ENCODE data around the gene DPP8. TPM values are rescaled to one million over a fixed set of nuclear protein-coding genes. Genes with fewer than 3 reads are reported as not detected.
A peak's percentile ranks its signal among the peaks of the same experiment; 100 is the strongest.

Gene DPP8
- polyA plus RNA-seq, 1 experiment: 21.6 TPM

DNA sequence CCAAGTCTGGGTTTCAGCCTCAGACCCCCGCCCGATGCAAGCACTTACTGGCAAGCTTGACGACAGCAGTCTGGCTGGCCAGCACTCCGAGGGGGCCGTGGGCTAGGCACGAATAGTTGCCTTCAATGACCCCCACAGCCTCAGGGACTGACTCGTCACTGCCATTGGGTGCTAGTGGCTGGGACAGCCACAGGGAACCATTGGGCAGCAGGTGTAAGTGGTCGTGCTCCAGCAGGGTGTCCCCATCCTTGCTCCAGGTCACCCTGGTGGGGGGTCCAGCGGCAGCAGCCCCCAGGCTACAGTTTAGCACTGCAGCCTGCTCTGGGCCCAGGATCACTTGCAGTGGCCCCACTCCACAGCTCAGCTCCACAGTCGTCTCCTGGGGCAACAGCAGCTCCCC is 106.5 kb downstream of the DPP8 start:
- ChIA-PET POLR2A (no interaction called here), CTCF (interaction anchor here (1.2 to 3.4 kb wide), 2 partner anchors 10 to 25 kb away, joined by 3 to 26 read pairs; no protein-coding TSS in a partner anchor)
- Histone ChIP-seq H3K4me3 (ENCODE audit: low read depth, low read length) (no peak overlapping the region), H3K27me3 (ENCODE audit: control insufficient read depth, insufficient read depth, low read length) (peaks cover 12% of the 10 kb centered on the region), H3K36me3 (ENCODE audit: control insufficient read depth, insufficient read depth, low read length) (no peaks in the 10 kb centered on the region)
- TF ChIP-seq, protein P1, sequence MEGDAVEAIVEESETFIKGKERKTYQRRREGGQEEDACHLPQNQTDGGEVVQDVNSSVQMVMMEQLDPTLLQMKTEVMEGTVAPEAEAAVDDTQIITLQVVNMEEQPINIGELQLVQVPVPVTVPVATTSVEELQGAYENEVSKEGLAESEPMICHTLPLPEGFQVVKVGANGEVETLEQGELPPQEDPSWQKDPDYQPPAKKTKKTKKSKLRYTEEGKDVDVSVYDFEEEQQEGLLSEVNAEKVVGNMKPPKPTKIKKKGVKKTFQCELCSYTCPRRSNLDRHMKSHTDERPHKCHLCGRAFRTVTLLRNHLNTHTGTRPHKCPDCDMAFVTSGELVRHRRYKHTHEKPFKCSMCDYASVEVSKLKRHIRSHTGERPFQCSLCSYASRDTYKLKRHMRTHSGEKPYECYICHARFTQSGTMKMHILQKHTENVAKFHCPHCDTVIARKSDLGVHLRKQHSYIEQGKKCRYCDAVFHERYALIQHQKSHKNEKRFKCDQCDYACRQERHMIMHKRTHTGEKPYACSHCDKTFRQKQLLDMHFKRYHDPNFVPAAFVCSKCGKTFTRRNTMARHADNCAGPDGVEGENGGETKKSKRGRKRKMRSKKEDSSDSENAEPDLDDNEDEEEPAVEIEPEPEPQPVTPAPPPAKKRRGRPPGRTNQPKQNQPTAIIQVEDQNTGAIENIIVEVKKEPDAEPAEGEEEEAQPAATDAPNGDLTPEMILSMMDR (IDR thresholded peaks at IDR 0.05; ENCODE audit: insufficient read depth, low read depth, low read length): no peak
- no peak for DNase-seq (ENCODE audit: low read depth)

DNA sequence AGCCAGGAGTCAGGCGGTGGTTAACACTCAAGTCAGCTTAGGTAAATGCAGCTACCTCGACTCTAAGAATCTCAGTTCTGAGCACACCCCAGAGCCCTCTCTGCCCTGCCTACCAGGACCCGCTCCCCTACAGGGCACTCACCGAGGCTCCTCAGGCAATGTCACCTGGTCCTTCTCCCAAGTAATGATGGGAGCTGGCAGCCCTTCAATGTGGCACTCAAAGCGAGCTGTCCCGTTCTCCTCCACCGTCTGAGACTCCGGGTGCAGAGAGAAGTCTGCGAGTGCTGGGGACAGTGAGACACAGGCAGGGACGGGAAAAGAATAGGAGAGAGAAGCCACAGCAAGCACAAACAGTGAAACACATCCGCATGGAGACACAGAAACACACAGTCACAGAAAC is 107.5 kb downstream of the DPP8 start:
- POLR2A ChIA-PET: interaction anchor here (0.6 kb wide), 1 partner anchor 42 kb away, joined by 7 read pairs; no protein-coding TSS in a partner anchor
- CTCF ChIA-PET: interaction anchor here (0.7 to 3.4 kb wide), 2 partner anchors 8 to 9 kb away, joined by 3 to 26 read pairs; no protein-coding TSS in a partner anchor
- no peak for DNase-seq (ENCODE audit: low read depth)
- TF ChIP-seq, protein P1 (IDR thresholded peaks at IDR 0.05; ENCODE audit: insufficient read depth, low read depth, low read length): no peak
- no peak overlapping the region for H3K4me3 ChIP-seq (ENCODE audit: low read depth, low read length)
- no peaks in the 10 kb centered on the region for H3K36me3 ChIP-seq (ENCODE audit: control insufficient read depth, insufficient read depth, low read length)
- H3K27me3 ChIP-seq (ENCODE audit: control insufficient read depth, insufficient read depth, low read length): peaks cover 9% of the 10 kb centered on the region

DNA sequence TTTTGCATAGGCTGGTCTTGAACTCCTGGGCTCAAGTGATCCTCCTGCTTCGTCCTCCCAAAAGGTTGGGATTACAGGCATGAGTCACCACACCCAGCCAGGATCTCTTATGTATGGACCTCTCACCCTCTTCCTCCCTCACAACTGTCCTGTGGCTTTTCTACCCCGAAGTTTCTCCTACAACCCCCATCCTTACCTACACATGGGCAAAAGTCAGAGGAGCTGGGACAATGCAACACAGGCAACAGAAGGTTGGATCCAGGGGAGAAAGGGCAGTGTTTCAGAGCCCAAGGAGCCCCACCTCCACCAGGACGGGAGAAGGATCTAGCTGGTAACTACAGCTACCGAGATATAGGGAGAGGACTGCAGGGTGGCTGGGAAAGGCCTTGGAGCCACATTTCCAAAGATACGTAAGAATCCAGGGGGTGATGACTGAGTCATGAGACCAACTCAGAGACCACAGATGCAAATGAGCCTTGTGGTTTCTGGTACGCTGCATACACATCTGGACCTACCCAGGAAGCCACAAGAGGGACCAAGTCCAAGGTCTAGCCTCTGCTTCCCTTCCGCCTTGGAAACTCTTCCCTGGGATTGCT is 108.4 kb downstream of the DPP8 start:
- POLR2A ChIA-PET: interaction anchor here (0.5 to 0.6 kb wide), 2 partner anchors 41 to 103 kb away, joined by 3 to 7 read pairs; no protein-coding TSS in a partner anchor
- TF ChIP-seq, protein P1 (IDR thresholded peaks at IDR 0.05; ENCODE audit: insufficient read depth, low read depth, low read length): 0 out of 2 replicates have a peak, but pooled peaks have one; percentile 15
- H3K4me3 ChIP-seq (ENCODE audit: low read depth, low read length): no peak overlapping the region
- CTCF ChIA-PET: interaction anchor here (0.7 to 3.4 kb wide), 3 partner anchors 9 to 44 kb away, joined by 3 to 26 read pairs (median 3); no protein-coding TSS in a partner anchor
- peaks cover 7% of the 10 kb centered on the region for H3K27me3 ChIP-seq (ENCODE audit: control insufficient read depth, insufficient read depth, low read length)
- DNase-seq (ENCODE audit: low read depth): peak; percentile 89
- no peaks in the 10 kb centered on the region for H3K36me3 ChIP-seq (ENCODE audit: control insufficient read depth, insufficient read depth, low read length)

DNA sequence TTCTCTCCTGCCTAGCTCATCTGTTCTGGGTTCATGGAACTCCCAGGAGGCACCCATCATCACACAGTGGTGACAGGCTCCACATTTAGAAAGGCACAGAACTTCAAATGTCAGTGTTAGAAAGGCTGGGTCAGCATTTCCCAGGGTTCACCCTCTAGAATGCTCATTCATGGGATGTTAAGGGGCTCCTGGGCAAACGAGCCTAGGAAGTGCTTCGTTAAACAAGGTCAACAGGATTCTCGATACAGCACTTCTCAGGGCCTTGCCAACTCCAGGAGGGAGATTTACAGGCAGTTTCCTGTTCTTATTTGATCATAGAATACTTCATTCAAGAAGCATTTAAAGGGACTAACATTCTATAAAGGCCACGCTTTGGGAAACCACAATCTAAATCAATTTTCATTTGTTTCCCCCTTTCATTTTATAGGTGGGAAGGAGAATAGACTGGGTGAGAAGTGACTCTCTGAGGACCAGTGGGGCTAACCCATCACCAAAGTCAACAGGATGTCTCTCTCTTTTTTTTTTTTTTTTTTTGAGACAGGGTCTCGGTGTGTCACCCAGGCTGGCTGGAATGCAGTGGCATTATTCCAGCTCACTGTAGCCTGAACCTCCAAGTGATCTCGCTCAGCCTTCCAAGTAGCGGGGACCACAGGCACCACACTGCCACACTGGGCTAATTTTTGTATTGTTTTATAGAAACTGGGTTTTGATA is 109.0 kb downstream of the DPP8 start:
- no peaks in the 10 kb centered on the region for H3K36me3 ChIP-seq (ENCODE audit: control insufficient read depth, insufficient read depth, low read length)
- H3K27me3 ChIP-seq (ENCODE audit: control insufficient read depth, insufficient read depth, low read length): peaks cover 5% of the 10 kb centered on the region
- POLR2A ChIA-PET: no interaction called here
- CTCF ChIA-PET: interaction anchor here (0.9 to 3.4 kb wide), 2 partner anchors 8 to 43 kb away, joined by 3 to 26 read pairs; no protein-coding TSS in a partner anchor
- no peak overlapping the region for H3K4me3 ChIP-seq (ENCODE audit: low read depth, low read length)
- DNase-seq (ENCODE audit: low read depth): no peak
- TF ChIP-seq, protein P1 (IDR thresholded peaks at IDR 0.05; ENCODE audit: insufficient read depth, low read depth, low read length): no peak

DNA sequence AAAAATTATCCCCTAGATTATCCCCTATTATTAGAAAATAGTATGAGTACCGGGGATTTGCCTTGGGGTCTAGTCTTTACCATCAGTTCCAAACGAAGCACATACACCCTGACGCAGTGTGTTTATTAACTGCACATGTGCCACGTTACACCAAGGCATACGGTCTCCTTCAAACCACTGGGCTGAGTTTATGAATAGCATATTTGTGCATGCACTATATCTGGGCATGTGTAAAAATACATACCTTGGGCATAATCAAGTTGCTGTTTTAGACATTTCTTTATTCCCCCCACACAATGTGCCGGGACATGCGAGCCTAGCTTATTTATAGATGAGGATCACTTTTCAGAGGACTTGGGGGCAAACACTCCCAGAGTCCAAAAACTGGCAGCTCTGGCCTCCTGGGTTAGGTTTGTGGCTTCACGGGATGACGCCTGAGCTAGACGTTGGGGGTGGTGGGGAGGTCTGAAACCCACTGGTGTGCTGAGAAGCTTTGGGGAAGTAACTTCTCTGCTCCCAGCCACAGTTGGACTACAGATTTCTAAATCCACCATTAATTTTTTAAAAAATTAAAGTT is 111.0 kb downstream of the DPP8 start:
- DNase-seq (ENCODE audit: low read depth): no peak
- no peaks in the 10 kb centered on the region for H3K36me3 ChIP-seq (ENCODE audit: control insufficient read depth, insufficient read depth, low read length)
- TF ChIP-seq, protein P1 (IDR thresholded peaks at IDR 0.05; ENCODE audit: insufficient read depth, low read depth, low read length): no peak
- peaks cover 5% of the 10 kb centered on the region for H3K27me3 ChIP-seq (ENCODE audit: control insufficient read depth, insufficient read depth, low read length)
- H3K4me3 ChIP-seq (ENCODE audit: low read depth, low read length): no peak overlapping the region
- CTCF ChIA-PET: interaction anchor here (0.7 to 1.4 kb wide), 2 partner anchors 14 to 24 kb away, joined by 3 to 4 read pairs; no protein-coding TSS in a partner anchor
- POLR2A ChIA-PET: no interaction called here

Data from BJ (cell line).